ENCODE data around the gene RTP4.

The RTP4 gene, protein sequence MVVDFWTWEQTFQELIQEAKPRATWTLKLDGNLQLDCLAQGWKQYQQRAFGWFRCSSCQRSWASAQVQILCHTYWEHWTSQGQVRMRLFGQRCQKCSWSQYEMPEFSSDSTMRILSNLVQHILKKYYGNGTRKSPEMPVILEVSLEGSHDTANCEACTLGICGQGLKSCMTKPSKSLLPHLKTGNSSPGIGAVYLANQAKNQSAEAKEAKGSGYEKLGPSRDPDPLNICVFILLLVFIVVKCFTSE

DNA sequence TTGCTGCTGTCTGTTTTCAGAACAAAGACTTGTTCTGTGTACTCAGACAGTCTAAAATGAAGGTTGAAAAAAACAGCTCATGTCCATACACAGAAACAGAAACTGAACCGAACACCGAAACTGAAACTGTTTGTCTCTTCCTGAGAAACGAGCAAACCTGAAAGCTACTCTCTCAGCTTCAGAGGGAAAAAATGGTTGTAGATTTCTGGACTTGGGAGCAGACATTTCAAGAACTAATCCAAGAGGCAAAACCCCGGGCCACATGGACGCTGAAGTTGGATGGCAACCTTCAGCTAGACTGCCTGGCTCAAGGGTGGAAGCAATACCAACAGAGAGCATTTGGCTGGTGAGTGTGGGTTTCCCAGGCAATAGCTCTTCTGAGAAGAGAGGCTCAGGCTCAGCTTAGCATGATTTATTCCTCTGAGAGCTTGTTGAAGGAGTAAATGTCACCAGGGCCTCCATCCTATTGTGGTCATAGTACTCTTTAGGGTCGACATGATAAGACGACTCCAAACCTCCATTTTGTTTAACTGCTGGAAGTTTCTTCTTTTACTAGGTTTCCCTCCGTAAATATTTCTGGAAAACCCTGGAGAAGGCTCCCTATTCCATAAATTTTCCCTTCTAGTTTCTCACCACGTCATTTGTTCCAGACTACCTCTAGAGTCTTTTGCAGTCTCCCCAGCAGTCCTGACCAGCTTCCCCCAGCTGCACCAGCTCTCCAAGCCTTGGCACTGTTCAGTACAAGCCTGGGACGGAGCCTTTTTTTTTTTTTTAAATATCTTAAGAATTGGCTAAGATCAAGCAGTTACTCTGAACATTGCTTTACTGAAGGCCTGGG lies at the start of gene RTP4:
RTP4 (plus strand) TSS at position 135 of the 838 bp plus-strand sequence; CDS start at position 192, 57 bp downstream.
- TF ChIP-seq, protein P1, sequence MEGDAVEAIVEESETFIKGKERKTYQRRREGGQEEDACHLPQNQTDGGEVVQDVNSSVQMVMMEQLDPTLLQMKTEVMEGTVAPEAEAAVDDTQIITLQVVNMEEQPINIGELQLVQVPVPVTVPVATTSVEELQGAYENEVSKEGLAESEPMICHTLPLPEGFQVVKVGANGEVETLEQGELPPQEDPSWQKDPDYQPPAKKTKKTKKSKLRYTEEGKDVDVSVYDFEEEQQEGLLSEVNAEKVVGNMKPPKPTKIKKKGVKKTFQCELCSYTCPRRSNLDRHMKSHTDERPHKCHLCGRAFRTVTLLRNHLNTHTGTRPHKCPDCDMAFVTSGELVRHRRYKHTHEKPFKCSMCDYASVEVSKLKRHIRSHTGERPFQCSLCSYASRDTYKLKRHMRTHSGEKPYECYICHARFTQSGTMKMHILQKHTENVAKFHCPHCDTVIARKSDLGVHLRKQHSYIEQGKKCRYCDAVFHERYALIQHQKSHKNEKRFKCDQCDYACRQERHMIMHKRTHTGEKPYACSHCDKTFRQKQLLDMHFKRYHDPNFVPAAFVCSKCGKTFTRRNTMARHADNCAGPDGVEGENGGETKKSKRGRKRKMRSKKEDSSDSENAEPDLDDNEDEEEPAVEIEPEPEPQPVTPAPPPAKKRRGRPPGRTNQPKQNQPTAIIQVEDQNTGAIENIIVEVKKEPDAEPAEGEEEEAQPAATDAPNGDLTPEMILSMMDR (IDR thresholded peaks at IDR 0.05) = no peak
- H3K9me3 ChIP-seq = no peaks in the 10 kb centered on the region
- no peaks in the 10 kb centered on the region for H3K27me3 ChIP-seq
- peak within 1 kb of the TSS; percentile 44 to 54 for H3K4me3 ChIP-seq
- intact Hi-C loops (cut with DNase I; ENCODE audit: low total_unique reads) = no loop called here
- DNase-seq = no peak
- H3K27ac ChIP-seq = peak within 1 kb of the TSS; percentile 68 to 81
- peaks cover 0 to 20% (median 7%) of the 10 kb centered on the region in 4 donors for H3K4me1 ChIP-seq
- peaks cover 0 to 9% (median 4%) of the 10 kb centered on the region in 3 donors for H3K36me3 ChIP-seq

DNA sequence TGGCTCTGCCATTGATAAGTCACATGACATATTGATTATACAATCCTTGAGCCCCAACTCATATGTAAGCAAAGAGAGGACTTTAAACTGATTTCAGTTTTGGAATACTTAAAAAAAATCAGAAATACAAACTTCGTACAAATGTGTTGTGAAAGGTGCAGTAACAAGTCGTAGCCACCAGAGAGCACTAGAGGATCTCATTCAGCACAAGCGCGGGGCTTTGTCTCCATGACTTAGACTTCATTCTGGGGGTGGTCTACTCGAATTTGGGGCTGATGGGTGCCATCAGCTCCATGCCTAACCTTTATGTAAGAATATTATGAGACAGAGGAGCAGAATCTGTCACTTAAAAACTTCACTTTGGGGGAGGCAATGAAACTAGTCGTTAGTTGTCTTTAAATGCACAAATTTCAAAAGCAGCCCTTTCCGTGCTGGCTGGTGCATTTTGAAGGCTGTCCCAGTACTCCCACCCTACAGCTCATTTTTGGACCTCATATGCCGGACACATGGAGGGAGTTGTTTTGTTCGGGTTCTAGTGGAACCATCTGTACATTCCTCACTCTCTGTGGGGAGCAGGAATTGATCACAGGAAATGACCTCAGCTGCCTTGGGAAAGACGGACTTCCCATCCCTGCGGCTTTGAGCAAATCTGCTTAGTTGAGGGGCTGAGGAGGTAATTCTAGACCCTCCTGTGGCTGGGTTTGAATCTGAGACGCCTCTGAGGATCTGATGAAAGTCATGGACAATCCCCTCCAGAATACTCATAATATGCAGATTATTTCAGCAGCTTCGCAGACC lies 49.2 kb upstream of the RTP4 start:
- peak in 1 of 2 donors; percentile 69 for DNase-seq
- H3K4me1 ChIP-seq = peaks cover 0 to 11% (median 4%) of the 10 kb centered on the region in 4 donors
- peaks cover 0 to 5% of the 10 kb centered on the region in 2 donors for H3K27me3 ChIP-seq
- no peaks in the 10 kb centered on the region for H3K36me3 ChIP-seq
- H3K9me3 ChIP-seq = no peaks in the 10 kb centered on the region
- peak overlapping the region; percentile 29 to 34 for H3K4me3 ChIP-seq
- TF ChIP-seq, protein P1 (IDR thresholded peaks at IDR 0.05) = peak; percentile 81 to 88
- no peak overlapping the region for H3K27ac ChIP-seq
- intact Hi-C loops (cut with DNase I; ENCODE audit: low total_unique reads) = loop anchor here (2.0 to 10.0 kb wide), 3 partner anchors 97 to 396 kb away; no protein-coding TSS in a partner anchor

- no peak overlapping the region for H3K4me3 ChIP-seq
- DNase-seq = peak; percentile 78 to 83
- H3K36me3 ChIP-seq = no peaks in the 10 kb centered on the region
- intact Hi-C loops (cut with DNase I; ENCODE audit: low total_unique reads) = loop anchor here (2.0 to 10.0 kb wide), 3 partner anchors 98 to 395 kb away; no protein-coding TSS in a partner anchor
- H3K27ac ChIP-seq = no peak overlapping the region
- H3K27me3 ChIP-seq = peaks cover 0 to 5% of the 10 kb centered on the region in 2 donors
- peaks cover 0 to 11% (median 4%) of the 10 kb centered on the region in 4 donors for H3K4me1 ChIP-seq
- TF ChIP-seq, protein P1 (IDR thresholded peaks at IDR 0.05) = peak; percentile 75 to 84
- H3K9me3 ChIP-seq = no peaks in the 10 kb centered on the region
Measured at GRCh38 chr3:187319699-187320302, 48.4 kb upstream of the RTP4 start.

- no peak overlapping the region for H3K27ac ChIP-seq
- intact Hi-C loops (cut with DNase I; ENCODE audit: low total_unique reads) = no loop called here
Measured at GRCh38 chr3:187321766-187322165, 46.4 kb upstream of the RTP4 start.

More at GRCh38 chr3:187321766-187322165, 46.4 kb upstream of the RTP4 start:
- no peak for DNase-seq
- Histone ChIP-seq H3K4me3 (no peak overlapping the region), H3K4me1 (peaks cover 0 to 11% (median 4%) of the 10 kb centered on the region in 4 donors), H3K36me3 (no peaks in the 10 kb centered on the region), H3K9me3 (no peaks in the 10 kb centered on the region), H3K27me3 (peaks cover 0 to 5% of the 10 kb centered on the region in 2 donors)
- TF ChIP-seq, protein P1 (IDR thresholded peaks at IDR 0.05) = no peak
